ENCODE results near the gene SYNJ2.

SYNJ2 gene

GRCh38 chr6:157978021-157978783 is 3.5 kb upstream of the SYNJ2 start:
- DNase-seq (ENCODE audit: insufficient read length, low spot score) (no peak), FAIRE-seq (no peak)

GRCh38 chr6:157980288-157981131 is 1.2 kb upstream of the SYNJ2 start:
- FAIRE-seq (no peak), DNase-seq (ENCODE audit: insufficient read length, low spot score) (no peak)

DNA sequence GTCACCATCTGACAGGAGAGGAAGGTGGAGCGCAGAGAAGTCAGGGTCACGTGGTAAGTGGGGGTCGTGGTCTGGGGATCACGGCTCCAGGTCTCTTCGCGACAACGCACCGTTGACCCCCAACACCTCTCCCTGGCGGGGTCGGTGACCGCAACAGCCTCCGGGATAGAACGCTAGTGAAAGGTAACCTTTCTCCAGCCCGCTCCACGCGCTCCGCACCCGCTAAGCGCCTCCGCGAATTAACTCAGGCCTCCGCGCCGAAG is 600 bp upstream of the SYNJ2 start:
- DNase-seq (ENCODE audit: insufficient read length, low spot score) (no peak), FAIRE-seq (no peak)

- FAIRE-seq (no peak), DNase-seq (ENCODE audit: insufficient read length, low spot score) (no peak)
Measured at GRCh38 chr6:157982102-157982562, 469 bp downstream of the SYNJ2 start.

DNA sequence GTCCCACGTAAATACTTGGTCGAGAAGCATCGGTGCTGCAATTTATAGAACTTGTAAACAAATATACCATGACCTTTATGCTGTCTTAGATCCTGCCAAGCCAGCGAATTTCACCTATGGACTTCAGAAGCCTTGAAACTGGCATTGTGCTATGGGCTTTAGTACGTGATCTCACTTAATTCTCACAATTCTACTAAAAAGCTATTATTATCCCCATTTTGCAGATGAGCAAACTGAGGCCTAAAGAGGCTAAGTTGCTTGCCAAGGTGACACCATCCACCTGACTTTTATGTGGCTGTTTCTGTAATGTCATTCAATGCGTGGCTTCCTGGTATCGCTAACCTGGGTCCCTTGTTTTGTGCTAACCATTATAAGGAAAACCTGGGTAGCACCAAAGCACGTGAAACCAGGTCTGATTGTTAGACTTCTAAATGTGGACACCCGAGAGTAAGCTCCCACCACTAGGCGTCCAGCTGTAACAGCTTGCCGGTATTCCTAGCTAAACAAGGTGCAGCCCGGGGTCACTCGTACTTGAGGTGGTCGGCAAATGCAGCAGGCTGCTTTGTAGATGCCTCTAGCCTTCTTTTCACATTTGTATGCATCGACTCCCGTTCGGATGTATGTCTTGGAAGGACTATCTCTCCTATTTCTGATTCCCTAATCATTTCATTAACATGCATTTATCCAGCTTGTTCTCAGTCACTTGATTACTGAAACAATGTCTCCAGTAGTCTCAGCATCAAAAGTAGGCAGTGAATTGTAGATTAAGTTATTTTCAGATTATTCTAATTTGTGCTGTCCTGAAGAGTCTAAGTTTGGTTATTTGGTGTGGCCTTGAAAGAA is 1.1 kb downstream of the SYNJ2 start:
- FAIRE-seq (no peak), DNase-seq (ENCODE audit: insufficient read length, low spot score) (no peak)

GRCh38 chr6:157983406-157984119 is 1.9 kb downstream of the SYNJ2 start:
- DNase-seq (ENCODE audit: insufficient read length, low spot score): no peak

DNA sequence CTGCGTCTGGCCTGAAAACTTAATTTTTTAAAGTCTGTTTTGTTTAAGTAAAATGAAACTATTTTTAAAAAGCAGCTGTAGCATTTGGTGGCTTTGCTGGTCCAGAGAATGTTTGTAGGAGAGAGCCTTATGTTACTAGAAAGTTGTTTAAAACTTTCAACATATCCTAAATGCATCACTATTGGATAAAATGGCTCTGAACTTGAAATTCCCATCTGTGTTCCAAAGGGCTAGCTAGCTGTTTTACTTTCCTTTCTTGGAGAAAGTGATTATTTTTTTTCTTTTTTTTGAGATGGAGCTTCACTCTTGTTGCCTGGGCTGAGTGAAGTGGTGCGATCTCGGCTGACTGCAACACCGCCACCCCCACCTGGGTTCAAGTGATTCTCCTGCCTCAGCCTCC is 2.5 kb downstream of the SYNJ2 start:
- DNase-seq (ENCODE audit: insufficient read length, low spot score) (no peak), FAIRE-seq (no peak)

More at GRCh38 chr6:157983406-157984119, 1.9 kb downstream of the SYNJ2 start:
- FAIRE-seq: no peak

GRCh38 chr6:157984686-157985225 is 3.1 kb downstream of the SYNJ2 start:
- DNase-seq (ENCODE audit: insufficient read length, low spot score) (no peak), FAIRE-seq (no peak)

GRCh38 chr6:157985378-157986155 is 3.9 kb downstream of the SYNJ2 start:
- FAIRE-seq: no peak
- no peak for DNase-seq (ENCODE audit: insufficient read length, low spot score)

DNA sequence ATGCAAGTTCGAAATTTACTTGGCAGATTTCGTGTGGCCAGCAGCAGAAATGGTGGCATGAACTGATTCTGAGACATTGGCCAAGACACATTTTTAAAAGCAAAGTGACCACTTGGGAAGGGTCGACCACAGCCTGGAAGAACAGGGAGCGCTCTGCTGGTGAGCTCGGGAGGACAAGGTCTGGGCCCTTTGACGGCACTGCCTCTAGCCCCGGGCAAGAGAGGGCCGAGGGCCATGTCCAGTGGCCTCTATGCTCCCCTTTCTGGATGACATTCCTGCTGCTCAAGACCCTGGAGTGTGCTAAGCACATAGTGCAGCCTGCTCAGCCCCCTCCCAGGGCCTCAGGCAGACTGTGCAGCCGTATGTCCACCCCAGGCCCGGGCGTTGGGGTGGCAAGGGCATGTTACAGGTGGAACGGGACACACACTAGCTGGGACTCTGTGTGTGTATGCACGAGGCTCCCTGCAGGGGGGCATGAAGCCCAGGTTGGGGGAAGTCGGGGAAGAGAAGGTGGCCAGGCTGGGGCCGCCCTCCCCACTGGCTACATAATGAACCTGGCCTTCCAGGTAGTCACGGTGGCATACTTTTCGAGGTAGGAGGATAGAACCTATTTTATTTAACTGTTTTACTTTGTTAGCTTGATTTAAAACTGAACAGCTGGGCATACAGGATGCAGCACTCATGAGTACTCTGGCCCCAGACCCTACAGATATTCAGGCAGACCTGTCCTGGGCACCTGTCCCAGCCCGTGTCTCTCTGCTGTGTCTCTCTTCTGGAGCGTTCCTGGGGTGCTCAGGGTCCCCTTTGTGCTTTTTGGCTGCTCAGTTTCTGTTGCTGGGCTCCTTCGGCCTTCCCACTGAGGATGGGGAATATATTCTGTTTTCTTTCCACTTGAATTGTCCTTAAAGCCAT is 6.4 kb downstream of the SYNJ2 start:
- FAIRE-seq (no peak), DNase-seq (ENCODE audit: insufficient read length, low spot score) (no peak)

DNA sequence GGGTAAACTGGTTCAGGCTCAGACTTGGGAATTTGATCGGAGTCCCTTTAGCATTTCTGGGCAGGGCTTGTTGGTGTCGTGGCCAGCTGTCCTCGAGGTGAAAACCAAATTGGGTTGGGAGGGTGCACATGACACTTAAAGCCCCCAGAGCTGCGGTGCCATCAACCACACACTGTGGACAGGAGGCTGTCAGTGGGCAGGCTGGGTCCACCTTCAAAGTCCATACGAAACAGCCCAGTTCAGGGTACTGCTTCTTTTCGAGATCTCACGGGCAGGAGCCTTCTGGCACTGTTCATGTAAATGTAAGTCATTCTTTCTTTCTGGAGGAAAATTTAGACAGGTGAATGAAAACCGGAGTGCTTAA is 7.0 kb downstream of the SYNJ2 start:
- DNase-seq (ENCODE audit: insufficient read length, low spot score): no peak
- no peak for FAIRE-seq

DNA sequence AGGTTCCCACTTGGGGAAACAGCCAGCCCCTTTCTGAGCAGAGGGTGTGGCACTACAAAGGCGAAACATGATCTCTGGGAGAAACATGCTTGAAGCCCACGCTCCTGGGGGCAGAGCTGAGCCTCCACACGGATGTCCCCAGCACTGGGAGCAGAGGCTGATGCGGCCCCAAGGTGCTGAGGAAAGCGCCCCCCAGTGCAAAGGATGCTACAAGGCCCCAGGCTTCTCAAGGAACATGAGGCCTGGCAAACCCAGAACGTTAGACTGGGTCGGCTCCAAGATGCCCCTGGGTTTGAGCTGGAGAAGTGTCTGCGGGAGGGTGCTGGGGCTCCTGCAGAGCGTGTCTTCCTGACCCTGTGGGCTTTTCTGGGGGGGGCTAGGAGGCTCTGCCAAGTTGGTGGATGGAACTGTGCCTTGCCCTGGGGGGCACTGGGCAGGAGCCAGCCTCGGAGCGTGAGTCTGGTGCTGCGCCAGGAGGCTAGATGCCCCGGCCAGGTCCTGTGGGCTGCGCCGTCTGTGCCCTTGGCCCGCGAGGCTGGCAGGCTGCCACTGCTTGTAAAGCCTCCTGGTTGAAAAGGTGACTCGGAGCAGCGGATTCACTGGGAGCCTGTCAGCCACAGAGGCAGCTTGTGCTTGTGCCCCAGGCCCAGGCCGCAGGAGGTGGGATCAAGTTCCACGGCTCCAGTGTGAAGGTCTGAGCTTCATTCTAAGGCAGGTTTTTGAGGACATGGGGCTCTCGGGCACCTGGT is 8.1 kb downstream of the SYNJ2 start:
- no peak for FAIRE-seq
- DNase-seq (ENCODE audit: insufficient read length, low spot score): no peak

GRCh38 chr6:157990321-157991066 is 8.8 kb downstream of the SYNJ2 start:
- DNase-seq (ENCODE audit: insufficient read length, low spot score): no peak
- no peak for FAIRE-seq

DNA sequence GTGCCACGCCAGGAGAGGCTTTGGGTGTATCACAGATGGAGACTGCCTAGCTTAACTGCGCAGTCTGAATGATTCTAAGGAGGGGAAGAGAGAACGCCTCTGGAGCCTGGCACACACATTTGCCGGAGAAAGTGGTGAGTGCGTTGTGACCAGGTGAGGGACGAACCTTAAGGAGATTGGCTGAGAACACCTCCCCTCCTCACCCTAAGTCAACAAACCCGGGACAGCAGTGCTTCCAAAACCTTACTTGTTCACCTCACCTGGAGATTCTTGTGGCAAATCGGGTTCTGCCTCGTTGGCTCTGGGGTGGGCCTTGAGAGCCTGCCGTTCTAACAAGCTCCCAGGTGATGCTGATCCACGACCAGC is 9.4 kb downstream of the SYNJ2 start:
- FAIRE-seq (no peak), DNase-seq (ENCODE audit: insufficient read length, low spot score) (no peak)

DNA sequence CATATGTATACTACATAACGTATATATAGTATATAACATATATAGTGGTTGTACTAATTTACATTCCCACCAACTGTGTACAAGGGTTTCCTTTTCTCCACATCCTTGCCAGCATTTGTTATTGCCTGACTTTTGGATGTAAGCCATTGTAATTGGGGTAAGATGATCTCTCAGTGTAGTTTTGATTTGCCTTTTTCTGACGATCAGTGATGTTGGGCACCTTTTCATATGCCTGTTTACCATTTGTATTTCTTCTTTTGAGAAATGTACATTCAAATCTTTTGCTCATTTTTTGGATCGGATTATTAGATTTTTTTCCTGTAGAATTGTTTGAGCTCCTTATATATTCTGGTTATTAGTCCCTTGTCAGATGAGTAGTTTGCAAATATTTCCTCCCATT is 11.4 kb downstream of the SYNJ2 start:
- FAIRE-seq (no peak), DNase-seq (ENCODE audit: insufficient read length, low spot score) (no peak)

DNA sequence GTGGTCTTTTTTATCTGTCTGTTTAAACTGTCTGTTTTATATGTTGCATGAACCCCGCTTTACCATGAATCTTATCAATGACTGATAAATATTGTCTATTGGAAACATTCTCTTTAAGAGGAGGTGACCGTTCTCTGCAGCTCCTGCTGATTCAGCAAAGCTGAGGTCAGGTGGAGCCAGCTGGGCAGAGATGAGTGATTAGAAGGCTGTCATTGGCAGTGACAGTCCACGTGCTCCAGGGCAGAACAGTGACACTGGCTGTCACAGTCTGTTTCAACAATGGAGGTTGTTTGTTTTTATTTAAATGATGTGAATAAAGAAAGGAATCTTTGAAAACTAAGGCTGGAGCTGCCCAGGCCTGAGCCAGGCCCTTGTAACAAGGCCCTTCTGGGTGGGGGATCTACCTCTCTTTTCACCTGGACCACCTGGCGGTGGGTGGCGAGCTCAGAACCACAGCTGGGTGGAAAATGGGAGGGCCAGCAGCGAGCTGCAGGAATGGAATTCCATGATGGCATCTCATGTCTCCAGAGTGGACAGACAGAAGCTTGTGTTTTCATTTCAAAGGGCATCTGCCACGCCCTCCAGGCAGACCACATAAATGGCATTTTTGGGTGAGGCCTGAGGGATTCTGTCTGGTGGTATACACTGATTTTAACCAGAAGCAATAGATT is 12.6 kb downstream of the SYNJ2 start:
- DNase-seq (ENCODE audit: insufficient read length, low spot score) (no peak), FAIRE-seq (no peak)

DNA sequence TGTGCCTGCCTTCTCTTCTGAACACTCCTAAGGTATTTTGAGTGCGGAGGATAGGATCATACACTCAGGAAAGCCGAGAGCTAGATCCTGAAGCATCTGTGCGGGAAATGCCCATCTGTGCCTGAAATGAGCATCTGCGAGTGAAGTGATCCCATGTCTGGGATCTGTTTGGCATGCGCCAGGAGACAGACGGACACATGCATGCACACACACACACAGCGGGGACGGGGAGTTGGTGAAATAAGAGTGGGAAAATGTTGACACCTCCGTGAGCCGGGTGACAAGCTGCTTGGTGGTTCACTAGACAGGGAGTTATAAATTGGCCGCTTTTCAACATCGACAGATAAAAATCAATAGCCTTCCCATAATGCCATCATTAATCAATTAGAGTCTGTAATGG is 13.8 kb downstream of the SYNJ2 start:
- FAIRE-seq: no peak
- no peak for DNase-seq (ENCODE audit: insufficient read length, low spot score)

Data from HTR-8/SVneo (cell line).